NK-92 (cell line): Measurements from ENCODE around the gene AUTS2.
"Not testable (repeated sequence)": the region's sequence is repeated elsewhere in the genome, so short reads cannot be mapped to it uniquely, and the experiment has no call there.

Experiments
- DNase-seq: peaks from one replicate; lab custom pipeline; 2025; ENCODE audit not compliant: unreplicated experiment; lab: John Stamatoyannopoulos, UW

The AUTS2 gene

DNA sequence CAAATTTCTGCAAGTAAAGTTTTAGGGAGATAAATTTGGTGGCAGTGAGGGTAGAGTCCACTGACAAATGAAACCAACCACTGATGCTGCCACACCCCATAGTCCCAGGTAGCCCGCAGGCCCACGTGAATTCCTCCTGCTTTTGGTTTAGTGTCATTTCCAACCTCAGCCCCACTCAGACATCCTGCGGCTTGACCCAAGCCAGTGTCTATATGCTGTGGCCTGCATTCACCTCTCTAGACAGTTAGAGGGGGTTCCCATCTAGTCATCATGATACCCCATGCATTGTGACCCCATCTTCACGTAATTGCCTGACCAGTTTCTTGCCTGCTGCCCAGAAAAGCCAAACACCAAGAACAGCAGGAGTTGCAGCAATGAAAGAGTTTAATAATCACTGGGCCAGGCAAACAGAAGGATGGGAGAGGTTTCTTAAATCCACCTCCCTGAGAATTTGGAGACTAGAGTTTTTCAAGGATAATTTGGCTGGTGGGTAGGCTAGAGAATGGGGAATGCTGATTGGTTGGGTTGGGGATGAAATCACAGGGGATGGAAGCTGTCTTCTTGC lies 1201.6 kb downstream of the AUTS2 start:
- no peak for DNase-seq

DNA sequence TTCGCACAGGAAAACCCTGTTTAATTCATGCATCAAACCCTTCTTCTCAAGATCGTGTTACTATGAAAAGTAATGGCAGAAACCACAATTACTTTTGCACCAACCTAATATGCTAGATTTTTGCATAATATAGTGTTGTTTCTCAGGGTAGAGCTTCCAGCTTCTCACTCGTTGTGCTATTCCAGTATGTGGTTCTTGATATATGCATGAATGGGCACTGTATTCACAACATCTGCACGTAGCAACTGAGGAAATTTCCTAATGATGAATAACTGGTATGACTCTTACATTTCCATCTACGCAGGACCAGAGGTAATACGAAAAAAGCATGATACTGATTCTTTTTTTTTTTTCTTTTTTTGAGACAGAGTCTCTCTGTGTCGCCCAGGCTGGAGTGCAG lies 1207.1 kb downstream of the AUTS2 start:
- no peak for DNase-seq

DNA sequence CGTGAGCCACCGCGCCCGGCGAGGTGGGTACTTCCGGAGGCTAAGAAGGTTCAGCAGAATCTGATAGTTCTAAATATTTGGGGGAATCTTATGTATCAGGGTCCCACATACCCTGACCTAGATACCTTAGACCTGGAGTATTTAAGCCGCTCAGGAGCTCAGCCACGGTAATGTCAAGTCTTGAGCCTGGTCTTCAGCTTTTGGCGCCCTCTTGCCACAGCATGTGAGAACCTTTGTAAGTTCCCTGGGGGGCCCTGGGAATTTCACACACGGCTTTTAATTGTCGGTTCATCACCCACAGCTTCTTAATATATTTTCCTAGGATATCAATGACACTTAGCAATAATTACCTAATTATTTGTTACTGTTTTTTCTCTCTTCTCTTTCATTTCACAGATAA lies 1209.4 kb downstream of the AUTS2 start:
- DNase-seq, result no peak

DNA sequence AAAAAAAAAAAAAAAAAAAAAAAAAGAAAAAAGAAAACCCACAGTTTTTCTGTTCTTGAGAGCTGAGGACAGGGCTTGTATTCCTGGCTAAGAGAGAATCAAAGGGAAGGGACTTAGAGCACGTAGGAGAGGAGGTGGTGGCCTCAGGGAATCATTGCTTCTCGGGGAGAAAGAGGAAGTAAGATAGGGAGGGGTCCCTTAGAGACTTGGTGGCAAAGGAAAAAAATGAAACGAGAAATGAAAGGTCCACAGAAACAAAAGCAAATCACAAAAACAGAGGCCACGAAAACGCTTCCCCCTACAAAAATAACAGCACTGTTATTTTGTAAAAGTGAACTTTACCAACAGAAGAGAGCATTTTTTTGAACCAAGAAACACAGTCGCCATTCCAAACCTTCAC lies 1210.6 kb downstream of the AUTS2 start:
- DNase-seq, result no peak

DNA sequence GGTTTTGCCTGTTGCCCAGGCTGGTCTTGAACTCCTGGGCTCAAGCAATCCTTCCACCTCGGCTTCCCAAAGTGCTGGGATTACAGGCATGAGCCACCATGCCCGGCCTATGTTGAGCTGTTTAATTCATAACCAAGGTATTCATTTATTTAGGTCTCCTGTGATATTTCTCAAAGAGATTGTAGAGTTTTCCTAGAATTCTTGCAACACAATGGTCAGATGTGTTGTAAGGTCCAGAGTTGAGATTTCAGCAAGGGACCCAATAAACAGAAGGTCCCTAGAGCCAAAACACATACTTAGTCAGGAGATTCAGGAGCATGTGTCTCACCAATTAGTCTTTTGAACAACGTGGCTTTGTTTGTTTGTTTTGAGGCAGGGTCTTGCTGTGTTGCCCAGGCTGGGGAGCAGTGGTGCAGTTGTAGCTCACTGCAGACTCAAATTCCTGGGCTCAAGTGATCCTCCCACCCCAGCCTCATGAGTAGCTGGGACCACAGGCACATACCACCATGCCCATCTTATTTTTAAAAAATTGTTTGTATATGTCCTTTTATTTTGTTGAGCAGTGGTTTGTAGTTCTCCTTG lies 1212.4 kb downstream of the AUTS2 start:
- DNase-seq, result no peak

DNA sequence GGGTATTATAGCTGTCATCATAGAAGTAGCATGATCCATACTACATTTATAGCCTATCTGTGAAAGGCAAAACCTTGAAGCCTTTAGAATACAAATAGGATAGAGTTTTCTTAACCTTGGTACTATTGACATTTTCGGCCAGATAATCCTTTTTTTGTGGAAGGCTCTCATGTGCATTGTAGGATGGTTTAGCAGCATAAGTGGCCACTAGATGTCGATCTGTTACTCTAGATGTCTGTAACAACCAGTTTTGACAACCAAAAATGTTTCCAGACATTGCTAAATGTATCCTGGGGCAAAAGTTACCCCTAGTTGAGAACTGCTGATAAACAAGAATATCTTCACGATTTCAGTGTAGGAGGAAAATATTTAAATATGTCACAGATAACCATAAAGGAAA lies 1214.2 kb downstream of the AUTS2 start:
- DNase-seq, result no peak

DNA sequence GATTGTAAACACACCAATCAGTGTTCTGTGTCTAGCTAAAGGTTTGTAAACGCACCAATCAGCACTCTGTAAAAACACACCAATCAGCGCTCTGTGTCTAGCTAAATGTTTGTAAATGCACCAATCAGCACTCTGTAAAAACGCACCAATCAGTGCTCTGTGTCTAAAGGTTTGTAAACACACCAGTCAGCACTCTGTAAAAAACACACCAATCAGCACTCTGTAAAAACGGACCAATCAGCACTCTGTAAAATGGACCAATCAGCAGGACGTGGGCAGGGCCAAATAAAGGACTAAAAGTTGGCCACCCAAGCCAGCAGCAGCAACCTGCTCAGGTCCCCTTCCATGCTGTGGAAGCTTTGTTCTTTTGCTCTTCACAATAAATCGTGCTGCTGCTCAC lies 1224.2 kb downstream of the AUTS2 start:
- DNase-seq, result not testable (repeated sequence)

DNA sequence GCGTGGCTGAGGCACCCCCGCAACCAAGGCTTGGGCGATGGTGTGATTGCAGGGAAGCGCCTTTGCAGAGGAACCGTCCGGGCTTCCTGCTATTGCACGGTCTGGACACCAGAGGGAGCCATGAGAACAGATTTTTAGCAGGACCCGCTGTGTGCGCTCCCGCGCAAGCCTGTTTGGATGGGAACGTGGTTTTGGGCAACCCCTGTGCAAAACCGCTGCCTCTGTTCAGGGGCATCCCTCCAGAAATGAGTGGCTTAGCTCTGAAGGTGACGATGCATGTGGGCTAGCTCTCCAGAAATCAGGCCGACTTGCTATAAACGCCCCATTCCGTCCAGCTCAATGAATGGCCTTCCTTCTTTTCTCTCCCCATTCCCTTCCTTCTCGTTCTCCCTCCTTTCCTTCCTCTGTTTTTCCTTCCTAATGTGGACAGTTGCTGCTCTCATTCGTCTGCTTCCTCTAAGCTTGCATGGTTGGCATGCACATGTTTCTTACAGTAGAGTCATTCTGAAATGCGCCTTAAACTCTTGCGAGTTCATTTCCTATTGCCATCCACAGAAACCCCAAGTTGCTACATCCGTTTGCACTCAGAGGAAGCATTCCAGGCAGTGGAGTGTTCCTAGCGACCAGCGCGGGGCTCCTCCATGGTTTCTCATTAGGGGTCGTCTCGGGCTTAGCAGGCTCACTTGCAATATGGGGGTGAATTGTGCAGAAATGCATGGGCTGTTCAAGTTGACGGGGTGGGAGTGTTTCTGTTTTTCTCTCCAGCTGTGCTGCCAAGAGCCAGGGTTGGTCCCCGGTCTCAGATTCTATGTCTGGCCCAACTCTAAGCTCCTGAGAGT lies 1231.2 kb downstream of the AUTS2 start:
- DNase-seq, result peak; percentile 19

DNA sequence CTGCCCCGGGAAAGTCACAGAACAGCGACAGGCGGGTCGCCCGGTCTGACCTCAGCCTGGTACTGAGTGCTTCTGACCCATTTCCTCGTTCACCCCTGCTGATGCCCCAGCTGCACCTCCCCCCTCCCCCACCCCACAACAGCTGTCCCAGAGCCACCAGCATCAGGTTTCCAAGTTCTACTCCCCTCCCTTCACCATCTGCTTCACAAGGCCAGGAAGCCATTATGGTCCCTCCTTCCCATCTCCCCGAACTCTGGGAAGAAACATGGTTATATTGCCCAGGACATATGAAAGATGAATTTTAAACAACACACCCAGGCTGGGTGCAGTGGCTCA lies 1231.8 kb downstream of the AUTS2 start:
- DNase-seq, result no peak

DNA sequence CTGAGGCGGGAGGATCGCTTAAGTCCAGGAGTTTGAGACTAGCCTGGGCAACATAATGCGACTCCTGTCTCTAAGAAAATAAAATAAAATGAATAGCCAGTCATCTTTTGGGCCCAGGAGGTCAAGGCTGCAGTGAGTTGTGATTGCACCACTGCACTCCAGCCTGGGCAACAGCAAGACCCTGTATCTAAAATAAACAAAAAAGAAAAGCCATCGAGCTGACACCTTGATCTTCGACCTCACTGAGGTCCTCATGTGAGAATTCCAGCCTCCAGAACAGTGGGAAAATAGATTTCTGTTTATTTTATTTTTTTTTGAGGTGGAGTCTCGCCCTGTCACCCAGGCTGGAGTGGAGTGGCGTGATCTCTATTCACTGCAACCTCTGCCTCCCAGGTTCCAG lies 1232.2 kb downstream of the AUTS2 start:
- no peak for DNase-seq

DNA sequence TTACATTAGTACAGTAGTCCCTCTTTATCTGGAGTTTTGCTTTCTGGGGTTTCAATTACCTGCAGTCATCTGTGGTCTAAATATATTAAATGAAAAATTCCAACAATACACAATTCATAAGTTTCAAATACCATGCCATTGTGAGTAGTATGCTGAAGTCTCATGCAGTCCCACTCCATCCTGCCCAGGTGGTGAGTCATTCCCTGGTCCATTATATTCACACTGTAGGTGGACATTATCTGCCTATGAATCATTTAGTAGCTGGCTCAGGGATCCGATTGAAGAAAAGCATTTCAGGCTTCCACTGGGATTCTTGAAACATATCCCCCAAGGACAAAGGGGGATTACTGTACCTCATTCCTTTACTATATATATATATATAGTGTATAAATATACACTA lies 1235.5 kb downstream of the AUTS2 start:
- no peak for DNase-seq

DNA sequence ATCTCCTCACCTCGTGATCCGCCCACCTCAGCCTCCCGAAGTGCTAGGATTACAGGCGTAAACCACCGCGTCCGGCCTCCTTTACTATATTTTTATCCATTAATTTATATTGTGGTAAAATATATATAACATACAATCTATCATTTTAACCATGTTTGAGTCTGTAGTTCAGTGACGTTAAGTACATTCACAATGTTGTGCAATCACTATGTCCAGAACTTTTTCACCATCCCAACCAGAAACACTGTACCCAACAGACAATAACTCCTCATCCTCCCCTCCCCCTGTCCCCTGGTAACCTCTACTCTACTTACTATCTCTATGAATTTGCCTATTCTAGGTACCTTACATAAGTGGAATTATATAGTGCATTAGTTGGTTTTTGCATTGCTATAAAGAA lies 1236.1 kb downstream of the AUTS2 start:
- DNase-seq, result no peak

DNA sequence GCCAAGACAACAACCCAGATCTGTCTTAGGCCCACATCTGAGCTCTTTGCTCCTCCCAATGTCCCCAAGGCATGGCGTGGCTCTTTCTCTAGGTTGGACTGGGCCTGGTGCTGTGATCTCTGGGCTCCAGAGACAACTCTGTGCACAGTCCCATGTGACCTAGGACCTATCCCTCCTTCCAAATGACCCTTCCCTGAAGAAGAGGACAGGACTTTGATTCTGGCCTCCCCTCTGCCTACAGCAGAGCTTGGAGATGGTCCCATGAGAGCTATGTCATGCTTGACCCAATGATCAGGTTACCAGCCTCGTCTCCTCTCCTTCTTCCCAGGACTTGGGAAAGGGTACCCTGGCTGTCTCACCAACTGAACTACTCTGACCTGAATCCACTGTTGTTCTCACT lies 1237.4 kb downstream of the AUTS2 start:
- DNase-seq, result no peak

DNA sequence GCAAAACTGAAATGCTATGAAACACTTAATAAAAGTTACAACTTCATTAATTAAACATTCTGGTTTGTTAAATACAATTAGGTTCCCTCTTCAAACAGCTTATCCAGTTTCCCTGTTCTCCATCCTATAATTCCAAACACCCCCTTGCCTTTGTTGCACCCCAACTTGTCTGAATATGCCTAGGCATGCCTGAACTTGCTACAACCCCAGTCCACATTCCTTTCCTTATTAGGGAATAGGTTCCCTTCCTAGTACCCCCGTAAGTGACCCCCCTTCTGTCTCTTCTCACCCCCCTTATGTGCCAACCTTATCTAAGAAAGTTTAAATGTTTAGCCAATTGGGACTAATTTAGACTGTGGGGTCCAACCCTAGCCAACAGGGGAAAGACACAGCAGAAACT lies 1238.0 kb downstream of the AUTS2 start:
- DNase-seq, result no peak

DNA sequence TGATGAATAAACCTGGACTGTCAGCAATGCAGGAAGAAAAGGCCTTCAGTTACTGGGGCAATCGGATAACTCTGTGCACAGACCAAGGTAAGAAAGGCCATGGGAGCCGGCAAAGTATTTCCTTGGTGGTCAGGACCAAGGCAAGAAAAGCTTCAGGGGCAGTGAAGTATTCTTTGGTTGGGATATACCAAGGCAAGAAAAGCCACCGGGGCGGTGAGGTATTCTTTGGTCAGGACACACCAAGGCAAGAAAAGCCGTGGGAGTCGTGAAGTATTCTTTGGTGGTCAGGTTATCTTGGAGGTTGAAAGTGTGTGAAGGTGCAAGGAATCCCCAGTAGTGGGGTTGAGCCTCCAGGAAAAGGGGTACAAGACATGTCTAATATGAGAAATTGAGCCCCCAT lies 1238.7 kb downstream of the AUTS2 start:
- no peak for DNase-seq

DNA sequence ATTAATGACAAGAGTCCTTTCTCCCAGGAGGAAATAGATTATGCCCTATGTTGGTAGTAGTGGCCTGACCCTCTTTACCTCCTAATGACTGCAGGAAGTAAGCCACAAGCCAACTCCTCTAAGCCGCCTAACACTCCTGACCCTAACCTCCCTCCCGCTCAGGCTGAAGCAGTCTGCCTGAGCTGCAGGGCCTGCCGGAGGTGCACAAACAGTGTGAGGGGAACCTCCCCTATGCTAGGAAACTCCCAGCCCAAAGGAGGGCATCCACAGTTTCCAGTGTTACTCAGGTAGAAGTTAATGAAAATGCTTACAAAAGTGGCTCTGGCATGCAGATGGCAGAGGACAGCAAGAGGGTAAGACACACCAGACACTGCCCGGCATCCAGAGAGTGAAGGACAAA lies 1239.3 kb downstream of the AUTS2 start:
- DNase-seq, result no peak

DNA sequence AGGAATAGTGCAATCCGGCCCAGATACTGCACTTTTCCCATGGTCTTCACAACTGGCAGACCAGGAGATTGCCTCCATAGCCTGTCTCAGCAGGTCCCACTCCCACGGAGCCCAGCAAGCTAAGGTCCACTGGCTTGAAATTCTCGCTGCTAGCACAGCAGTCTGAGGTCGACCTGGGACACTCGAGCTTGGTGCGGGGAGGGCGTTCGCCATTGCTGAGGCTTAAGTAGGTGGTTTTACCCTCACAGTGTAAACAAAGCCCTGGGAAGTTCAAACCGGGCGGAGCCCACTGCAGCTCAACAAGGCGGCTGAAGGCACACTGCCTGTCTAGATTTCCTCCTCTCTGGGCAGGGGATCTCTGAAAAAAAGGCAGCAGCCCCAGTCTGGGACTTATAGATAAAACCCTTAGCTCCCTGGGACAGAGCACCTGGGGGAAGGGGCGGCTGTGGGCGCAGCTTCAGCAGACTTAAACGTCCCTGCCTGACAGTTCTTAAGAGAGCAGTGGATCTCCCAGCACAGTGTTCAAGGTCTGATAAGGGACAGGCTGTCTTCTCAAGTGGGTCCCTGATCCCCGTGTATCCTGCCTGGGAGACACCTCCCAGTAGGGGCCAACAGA lies 1240.1 kb downstream of the AUTS2 start:
- DNase-seq, result no peak
